Astrocyte (in vitro differentiated cells and primary cell): ENCODE results near the gene MAP1LC3B. TPM values are rescaled to one million over a fixed set of nuclear protein-coding genes. Genes with fewer than 3 reads are reported as not detected.

ENCODE experiments used
- DNase-seq: peaks from one replicate; pipeline ENCODE4 v3.0.0-alpha.2; 2010; ENCODE audit warnings: low read depth
- FAIRE-seq: peaks from 2 replicates; lab custom pipeline; 2011; peaks lifted over from hg19 to GRCh38; lab: Jason Lieb, UNC
- H2AFZ ChIP-seq: 2 replicates; pipeline ENCODE4 v1.6.0; 2012; ENCODE audit warnings: low read depth, low read length, inconsistent platforms
- H3K27ac ChIP-seq: 2 replicates; pipeline ENCODE4 v1.5.1; 2011; ENCODE audit warnings: low read depth, low read length, inconsistent platforms
- H3K27me3 ChIP-seq: 2 replicates; pipeline ENCODE4 v1.6.0; 2011; ENCODE audit warnings: low read length, inconsistent platforms; ENCODE audit not compliant: insufficient read depth
- H3K36me3 ChIP-seq: 2 replicates; pipeline ENCODE4 v1.5.1; 2011; ENCODE audit warnings: low read length, inconsistent platforms; ENCODE audit not compliant: insufficient read depth
- H3K4me1 ChIP-seq: 2 replicates; pipeline ENCODE4 v1.5.1; 2011; ENCODE audit warnings: low read length, inconsistent platforms; ENCODE audit not compliant: insufficient read depth
- H3K4me2 ChIP-seq: 2 replicates; pipeline ENCODE4 v1.6.0; 2012; ENCODE audit warnings: low read length, inconsistent platforms
- H3K4me3 ChIP-seq: 2 replicates; pipeline ENCODE4 v1.5.1; 2011; ENCODE audit warnings: low read depth, mild to moderate bottlenecking, low read length, inconsistent platforms; ENCODE audit not compliant: insufficient read depth
- H3K79me2 ChIP-seq: 2 replicates; pipeline ENCODE4 v1.6.0; 2012; ENCODE audit warnings: mild to moderate bottlenecking, low read length, inconsistent platforms; ENCODE audit not compliant: insufficient read depth
- H3K9ac ChIP-seq: 2 replicates; pipeline ENCODE4 v1.6.0; 2012; ENCODE audit warnings: mild to moderate bottlenecking, low read length, inconsistent platforms
- H3K9me3 ChIP-seq: 2 replicates; pipeline ENCODE4 v1.5.1; 2012; ENCODE audit warnings: low read depth, mild to moderate bottlenecking, low read length, inconsistent platforms; ENCODE audit not compliant: insufficient read depth
- H4K20me1 ChIP-seq: 2 replicates; pipeline ENCODE4 v1.6.0; 2012; ENCODE audit warnings: low read length, inconsistent platforms; ENCODE audit not compliant: insufficient read depth
- H3K27ac Mint-ChIP-seq: one replicate; pipeline ENCODE4 v1.8.0; 2021; ENCODE audit warnings: mild to moderate bottlenecking, mixed read lengths; ENCODE audit not compliant: unreplicated experiment
- H3K27me3 Mint-ChIP-seq: one replicate; pipeline ENCODE4 v1.8.0; 2021; ENCODE audit warnings: low read depth, mixed read lengths; ENCODE audit not compliant: unreplicated experiment
- H3K36me3 Mint-ChIP-seq: one replicate; pipeline ENCODE4 v1.8.0; 2021; ENCODE audit warnings: low read depth, mixed read lengths; ENCODE audit not compliant: unreplicated experiment
- H3K4me1 Mint-ChIP-seq: one replicate; pipeline ENCODE4 v1.8.0; 2021; ENCODE audit warnings: low read depth, mixed read lengths; ENCODE audit not compliant: unreplicated experiment
- H3K4me3 Mint-ChIP-seq: one replicate; pipeline ENCODE4 v1.8.0; 2021; ENCODE audit warnings: mild to moderate bottlenecking, moderate library complexity, mixed read lengths; ENCODE audit not compliant: unreplicated experiment
- H3K9me3 Mint-ChIP-seq: one replicate; pipeline ENCODE4 v1.8.0; 2021; ENCODE audit warnings: mild to moderate bottlenecking, mixed read lengths; ENCODE audit not compliant: unreplicated experiment
- EZH2 ChIP-seq: IDR thresholded peaks from 2 replicates; pipeline ENCODE4 v1.6.1; 2012; ENCODE audit warnings: mild to moderate bottlenecking, low read length, inconsistent platforms; ENCODE audit not compliant: insufficient read depth
- total RNA-seq: library from RNA; stranded (reverse); gene quantifications from 2 replicates; pipeline ENCODE4 v1.2.1, GENCODE V29; 2021
- TF ChIP-seq, protein P1 (sequence below): IDR thresholded peaks from 2 replicates; pipeline ENCODE4 v1.5.1; 2011; ENCODE audit warnings: low read depth, mild to moderate bottlenecking, inconsistent platforms, low read length, moderate library complexity; ENCODE audit not compliant: insufficient read depth

The MAP1LC3B gene
- total RNA-seq, 1 donor from 2014 or later = 221 TPM

DNA sequence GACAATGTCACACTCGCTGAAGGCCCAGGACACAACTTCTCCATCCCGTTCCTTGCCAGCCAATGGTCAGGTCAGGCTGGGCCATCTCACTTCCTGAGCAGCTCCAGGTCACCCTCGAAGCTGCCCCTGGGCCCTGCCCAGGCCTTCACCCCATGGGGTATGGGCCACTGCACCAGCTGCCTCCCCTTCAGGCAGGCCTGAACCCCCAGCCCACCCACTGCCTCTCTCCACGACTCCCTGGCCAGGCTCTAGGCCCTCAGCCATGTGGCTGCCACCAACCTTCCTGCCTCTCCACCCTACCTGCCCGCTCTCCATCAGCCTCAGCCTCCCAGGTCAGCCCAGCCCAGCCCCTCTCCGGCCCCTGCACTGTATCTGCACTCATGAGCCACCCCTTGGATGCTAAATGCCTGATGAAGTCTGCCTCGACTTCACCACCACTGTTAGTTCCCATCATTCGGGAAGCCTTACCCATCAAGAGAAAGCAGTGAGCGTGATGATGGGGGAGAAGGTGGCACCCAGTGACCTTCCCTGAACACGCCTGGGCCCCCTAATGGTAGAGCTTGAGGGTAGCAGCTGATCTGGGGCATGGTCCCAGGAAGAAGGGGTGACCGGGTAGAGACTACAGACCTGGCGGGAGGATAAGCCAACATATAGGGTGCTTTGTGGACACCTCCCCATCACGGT is 44.1 kb upstream of the MAP1LC3B start:
- no peak for TF ChIP-seq EZH2
- TF ChIP-seq, protein P1, sequence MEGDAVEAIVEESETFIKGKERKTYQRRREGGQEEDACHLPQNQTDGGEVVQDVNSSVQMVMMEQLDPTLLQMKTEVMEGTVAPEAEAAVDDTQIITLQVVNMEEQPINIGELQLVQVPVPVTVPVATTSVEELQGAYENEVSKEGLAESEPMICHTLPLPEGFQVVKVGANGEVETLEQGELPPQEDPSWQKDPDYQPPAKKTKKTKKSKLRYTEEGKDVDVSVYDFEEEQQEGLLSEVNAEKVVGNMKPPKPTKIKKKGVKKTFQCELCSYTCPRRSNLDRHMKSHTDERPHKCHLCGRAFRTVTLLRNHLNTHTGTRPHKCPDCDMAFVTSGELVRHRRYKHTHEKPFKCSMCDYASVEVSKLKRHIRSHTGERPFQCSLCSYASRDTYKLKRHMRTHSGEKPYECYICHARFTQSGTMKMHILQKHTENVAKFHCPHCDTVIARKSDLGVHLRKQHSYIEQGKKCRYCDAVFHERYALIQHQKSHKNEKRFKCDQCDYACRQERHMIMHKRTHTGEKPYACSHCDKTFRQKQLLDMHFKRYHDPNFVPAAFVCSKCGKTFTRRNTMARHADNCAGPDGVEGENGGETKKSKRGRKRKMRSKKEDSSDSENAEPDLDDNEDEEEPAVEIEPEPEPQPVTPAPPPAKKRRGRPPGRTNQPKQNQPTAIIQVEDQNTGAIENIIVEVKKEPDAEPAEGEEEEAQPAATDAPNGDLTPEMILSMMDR = no peak
- H3K27ac ChIP-seq = no peak overlapping the region
- H4K20me1 ChIP-seq = peaks cover 74% of the 10 kb centered on the region
- no peaks in the 10 kb centered on the region for H3K27me3 ChIP-seq
- peaks cover 22% of the 10 kb centered on the region for H3K36me3 Mint-ChIP-seq
- H3K9ac ChIP-seq = no peak overlapping the region
- H3K27me3 Mint-ChIP-seq = no peaks in the 10 kb centered on the region
- H3K4me3 Mint-ChIP-seq = no peak overlapping the region
- peaks cover 21% of the 10 kb centered on the region for H3K4me1 ChIP-seq
- H3K36me3 ChIP-seq = no peaks in the 10 kb centered on the region
- no peak overlapping the region for H2AFZ ChIP-seq
- no peak overlapping the region for H3K4me2 ChIP-seq
- FAIRE-seq (no peak), DNase-seq (no peak)
- H3K79me2 ChIP-seq = peaks cover 22% of the 10 kb centered on the region
- H3K4me1 Mint-ChIP-seq = peaks cover 15% of the 10 kb centered on the region
- H3K27ac Mint-ChIP-seq = no peak overlapping the region
- no peaks in the 10 kb centered on the region for H3K9me3 Mint-ChIP-seq
- H3K4me3 ChIP-seq = no peak overlapping the region
- no peaks in the 10 kb centered on the region for H3K9me3 ChIP-seq

DNA sequence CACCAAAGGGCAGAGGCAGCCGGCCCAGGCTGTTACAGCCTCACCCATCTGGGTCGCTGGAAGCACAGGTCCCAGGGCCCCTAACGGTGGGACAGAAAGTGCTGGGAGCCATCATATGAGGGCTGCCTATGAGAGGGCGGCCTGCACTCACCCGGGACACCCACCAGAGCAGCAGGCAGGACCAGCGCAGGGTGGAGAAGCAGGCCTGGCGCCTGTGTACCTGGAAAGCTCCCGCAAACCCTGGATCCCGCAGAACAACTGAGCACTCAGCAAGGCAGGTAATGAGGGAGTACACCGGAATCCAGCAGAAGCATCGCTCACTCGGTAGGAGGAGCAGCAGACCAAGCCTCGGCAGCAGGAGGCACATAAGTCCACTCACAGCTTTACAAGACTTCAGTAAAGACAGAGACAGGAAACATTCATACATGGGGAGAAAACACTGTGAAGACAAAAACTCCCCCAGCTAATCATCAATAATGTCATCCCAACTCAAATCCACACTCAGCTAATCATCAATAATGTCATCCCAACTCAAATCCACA is 43.4 kb upstream of the MAP1LC3B start:
- no peak for FAIRE-seq
- peaks cover 20% of the 10 kb centered on the region for H3K36me3 Mint-ChIP-seq

More for the DNA sequence above, 43.4 kb upstream of the MAP1LC3B start:
- Mint-ChIP-seq H3K4me1 (peaks cover 15% of the 10 kb centered on the region), H3K9me3 (no peaks in the 10 kb centered on the region), H3K27ac (peak overlapping the region; percentile 41), H3K4me3 (no peak overlapping the region), H3K27me3 (no peaks in the 10 kb centered on the region)
- no peak overlapping the region for H3K4me2 ChIP-seq
- peaks cover 21% of the 10 kb centered on the region for H3K4me1 ChIP-seq
- no peak overlapping the region for H3K27ac ChIP-seq
- no peak overlapping the region for H2AFZ ChIP-seq
- H4K20me1 ChIP-seq = peaks cover 68% of the 10 kb centered on the region
- no peaks in the 10 kb centered on the region for H3K27me3 ChIP-seq
- H3K4me3 ChIP-seq = no peak overlapping the region
- no peak for DNase-seq
- TF ChIP-seq, protein P1 = no peak
- no peak for TF ChIP-seq EZH2
- no peaks in the 10 kb centered on the region for H3K9me3 ChIP-seq
- H3K79me2 ChIP-seq = peaks cover 18% of the 10 kb centered on the region
- no peak overlapping the region for H3K9ac ChIP-seq
- no peaks in the 10 kb centered on the region for H3K36me3 ChIP-seq
